Measurements from ENCODE around the gene PCGF1.

PCGF1 gene

GRCh38 chr2:74496997-74497776, 10.3 kb downstream of the PCGF1 start:
- ChIA-PET POLR2A (ENCODE audit: low non-redundant PET) (interaction anchor here (1.1 kb wide), 1 partner anchor 9 kb away, joined by 3 read pairs; no protein-coding TSS in a partner anchor), CTCF (no interaction called here)
- TF ChIP-seq CTCF (conservative IDR thresholded peaks at IDR 0.05; ENCODE audit: low read depth): no peak
- no peak overlapping the region for H3K27ac ChIP-seq
- no peak for DNase-seq (ENCODE audit: low spot score)

DNA sequence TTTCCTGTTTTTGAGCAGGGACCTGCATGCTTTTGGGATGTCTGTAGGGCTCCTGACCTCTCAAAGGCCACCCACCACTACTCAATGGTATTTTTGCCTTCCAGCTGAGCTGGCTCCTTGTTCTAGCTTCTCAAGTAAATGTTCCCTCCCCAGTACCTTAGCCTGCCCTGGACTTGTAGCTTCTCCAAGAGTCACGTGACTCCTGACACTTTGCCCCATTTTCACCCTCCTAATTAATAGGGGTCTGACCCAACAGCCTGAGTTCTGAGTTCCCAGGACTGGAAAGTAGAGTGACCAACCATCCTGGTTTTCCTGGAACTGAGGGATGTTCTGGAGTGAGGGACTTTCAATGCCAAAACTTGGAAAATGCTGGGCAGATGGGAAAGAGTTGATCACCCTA, 12.1 kb downstream of the PCGF1 start:
- no peak for TF ChIP-seq CTCF (conservative IDR thresholded peaks at IDR 0.05; ENCODE audit: low read depth)
- no peak for DNase-seq (ENCODE audit: low spot score)
- CTCF ChIA-PET: no interaction called here
- no peak overlapping the region for H3K27ac ChIP-seq
- POLR2A ChIA-PET (ENCODE audit: low non-redundant PET): no interaction called here

DNA sequence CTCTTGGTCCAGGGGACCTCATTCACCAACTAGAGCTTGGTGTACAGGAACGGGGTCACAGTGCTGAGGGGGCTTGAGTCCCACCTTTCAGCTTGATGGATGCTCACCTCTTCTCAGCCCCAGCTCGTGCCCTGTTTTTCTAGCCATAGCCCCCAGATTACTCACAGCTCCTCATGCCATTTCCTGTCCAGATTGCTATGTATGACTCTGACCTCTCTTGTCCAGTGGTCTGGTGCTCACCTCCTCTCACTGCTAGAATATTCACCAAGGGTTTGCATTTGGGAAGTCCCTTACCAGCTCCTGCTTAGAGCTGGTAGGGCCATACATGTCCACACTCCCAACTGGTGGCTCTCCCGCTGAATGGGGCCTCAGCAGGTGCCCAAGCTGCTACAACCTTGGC, 13.9 kb downstream of the PCGF1 start:
- no peak for DNase-seq (ENCODE audit: low spot score)
- no peak for TF ChIP-seq CTCF (conservative IDR thresholded peaks at IDR 0.05; ENCODE audit: low read depth)
- H3K27ac ChIP-seq: no peak overlapping the region
- CTCF ChIA-PET: interaction anchor here (0.5 to 1.3 kb wide), 2 partner anchors 10 to 90 kb away, joined by 3 read pairs; partner anchors contain the start of genes CCDC142 and TTC31
- POLR2A ChIA-PET (ENCODE audit: low non-redundant PET): no interaction called here

DNA sequence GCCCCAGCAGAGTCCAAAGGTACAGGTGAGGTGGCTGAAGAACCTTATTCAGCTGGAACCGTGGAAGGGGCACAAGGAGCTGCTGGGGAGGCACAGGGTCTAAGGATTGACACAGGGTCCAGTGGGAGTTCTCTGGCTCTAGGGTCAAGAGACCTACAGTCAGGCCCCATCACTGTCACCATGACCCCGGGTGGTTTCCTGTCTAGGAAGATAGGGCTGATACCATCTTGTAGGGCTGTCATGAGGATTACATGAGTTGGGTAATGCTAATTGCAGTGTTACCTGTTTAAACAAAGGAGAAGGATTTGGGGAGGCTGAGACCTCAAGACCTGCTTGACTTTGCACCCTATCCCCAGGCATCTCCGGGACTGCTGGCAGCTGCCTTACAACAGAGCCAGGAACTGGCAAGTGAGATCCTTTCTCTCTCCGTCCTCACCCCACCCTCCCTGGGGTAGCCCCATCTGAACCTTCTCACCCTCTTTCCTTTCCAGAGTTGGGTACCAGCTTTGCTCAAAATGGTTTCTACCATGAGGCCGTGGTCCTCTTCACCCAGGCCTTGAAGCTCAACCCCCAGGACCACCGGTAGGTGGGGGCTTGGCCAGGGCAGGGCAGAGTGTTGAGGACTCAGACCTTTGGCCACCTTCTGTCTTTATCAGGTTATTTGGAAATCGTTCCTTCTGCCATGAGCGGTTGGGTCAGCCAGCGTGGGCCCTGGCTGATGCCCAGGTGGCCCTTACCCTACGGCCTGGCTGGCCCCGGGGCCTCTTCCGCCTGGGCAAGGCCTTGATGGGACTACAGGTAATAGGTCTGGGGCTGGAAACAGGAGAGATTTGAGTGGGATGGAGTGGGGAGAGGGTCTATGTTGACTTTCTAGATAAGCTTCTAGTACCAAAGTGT, 15.6 kb downstream of the PCGF1 start:
- POLR2A ChIA-PET (ENCODE audit: low non-redundant PET): no interaction called here
- CTCF ChIA-PET: interaction anchor here (0.6 to 1.9 kb wide), 3 partner anchors 40 to 242 kb away, joined by 3 to 7 read pairs (median 7); no protein-coding TSS in a partner anchor
- H3K27ac ChIP-seq: no peak overlapping the region
- no peak for TF ChIP-seq CTCF (conservative IDR thresholded peaks at IDR 0.05; ENCODE audit: low read depth)
- DNase-seq (ENCODE audit: low spot score): no peak

DNA sequence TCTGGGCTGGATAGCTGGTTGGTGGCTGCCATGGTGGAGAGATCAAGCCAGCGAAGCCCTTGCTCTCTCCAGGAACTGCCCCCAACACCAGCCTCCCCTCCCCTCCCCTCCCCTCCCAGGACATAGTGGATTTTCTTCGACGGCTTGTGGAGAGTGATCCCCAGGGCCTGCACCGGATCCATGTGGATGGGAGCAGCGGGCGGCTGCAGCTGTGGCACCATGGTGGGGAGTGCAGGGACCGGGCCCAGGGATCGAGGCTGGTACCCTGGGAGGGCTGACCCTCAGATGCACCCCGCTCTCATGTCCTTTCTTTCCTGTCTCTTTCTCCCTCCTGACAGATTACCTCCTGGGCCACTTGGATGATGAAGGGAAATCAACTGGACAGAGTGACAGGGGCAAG, 17.6 kb downstream of the PCGF1 start:
- POLR2A ChIA-PET (ENCODE audit: low non-redundant PET): no interaction called here
- no peak overlapping the region for H3K27ac ChIP-seq
- no peak for TF ChIP-seq CTCF (conservative IDR thresholded peaks at IDR 0.05; ENCODE audit: low read depth)
- no peak for DNase-seq (ENCODE audit: low spot score)
- CTCF ChIA-PET: no interaction called here

DNA sequence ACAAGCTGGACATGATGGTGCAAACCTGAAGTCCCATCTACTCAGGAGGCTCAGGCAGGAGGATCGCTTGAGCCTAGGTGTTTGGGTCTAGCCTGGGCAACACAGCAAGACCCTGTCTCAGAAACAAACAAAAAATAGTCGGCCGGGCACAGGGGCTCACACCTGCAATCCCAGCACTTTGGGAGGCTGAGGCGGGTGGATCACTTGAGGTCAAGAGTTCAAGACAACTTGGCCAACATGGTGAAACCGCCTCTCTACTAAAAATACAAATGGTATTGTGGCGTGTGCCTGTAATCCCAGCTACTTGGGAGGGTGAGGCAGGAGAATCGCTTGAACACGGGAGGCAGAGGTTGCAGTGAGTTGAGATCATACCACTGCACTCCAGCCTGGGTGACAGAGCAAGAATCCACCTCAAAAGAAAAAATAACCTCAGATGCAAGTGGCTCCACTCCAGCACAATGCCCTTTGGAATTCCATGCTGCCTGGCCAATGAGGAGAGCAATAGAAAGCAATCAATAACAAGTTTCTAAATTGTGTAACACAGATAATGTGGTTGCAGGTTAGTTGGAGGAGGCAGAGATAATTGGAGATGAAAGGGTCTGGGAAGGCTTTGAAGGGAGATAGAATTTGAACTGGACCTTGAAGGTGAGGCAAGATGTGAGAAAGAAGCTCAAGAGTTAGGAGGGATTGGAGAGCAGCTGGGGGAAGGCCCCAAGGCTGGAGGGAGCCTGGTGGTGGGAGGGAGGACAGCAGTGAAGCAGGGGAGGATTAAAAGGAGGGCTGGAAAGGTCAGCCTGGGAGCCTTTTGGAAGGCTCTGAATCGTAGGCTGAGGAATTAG, 18.6 kb downstream of the PCGF1 start:
- H3K27ac ChIP-seq: no peak overlapping the region
- ChIA-PET CTCF (interaction anchor here (1.0 kb wide), 1 partner anchor 43 kb away, joined by 3 read pairs; no protein-coding TSS in a partner anchor), POLR2A (ENCODE audit: low non-redundant PET) (no interaction called here)
- no peak for TF ChIP-seq CTCF (conservative IDR thresholded peaks at IDR 0.05; ENCODE audit: low read depth)
- DNase-seq (ENCODE audit: low spot score): no peak

Measured in RWPE1 (cell line).